ENCODE results near the gene ATG4D. TPM values are rescaled to one million over a fixed set of nuclear protein-coding genes. Genes with fewer than 3 reads are reported as not detected.
"Not testable (repeated sequence)": the region's sequence is repeated elsewhere in the genome, so short reads cannot be mapped to it uniquely, and the experiment has no call there.

The ATG4D gene
- total RNA-seq, 1 donor from 2014 or later, result 11.1 TPM

GRCh38 chr19:10519421-10519820, 24.3 kb upstream of the ATG4D start:
- no peak for DNase-seq

- DNase-seq, result no peak
These were observed 22.9 kb upstream of the ATG4D start for GRCh38 chr19:10520652-10521318.

GRCh38 chr19:10521461-10522171, 22.1 kb upstream of the ATG4D start:
- no peak for DNase-seq

GRCh38 chr19:10523135-10523636, 20.5 kb upstream of the ATG4D start:
- DNase-seq, result no peak

GRCh38 chr19:10525636-10526035, 18.1 kb upstream of the ATG4D start:
- DNase-seq, result no peak

GRCh38 chr19:10526887-10527286, 16.8 kb upstream of the ATG4D start:
- DNase-seq, result not testable (repeated sequence)

GRCh38 chr19:10532457-10532856, 11.2 kb upstream of the ATG4D start:
- no peak for DNase-seq

GRCh38 chr19:10533646-10534386, 9.9 kb upstream of the ATG4D start:
- DNase-seq, result peak; percentile 36

- no peak for DNase-seq
These were observed 8.1 kb upstream of the ATG4D start for GRCh38 chr19:10535613-10536012.

- DNase-seq, result no peak
These were observed 6.0 kb upstream of the ATG4D start for GRCh38 chr19:10537668-10538067.

- no peak for DNase-seq
These were observed 5.3 kb upstream of the ATG4D start for GRCh38 chr19:10538204-10538983.

GRCh38 chr19:10539016-10539415, 4.7 kb upstream of the ATG4D start:
- not testable (repeated sequence) for DNase-seq

- no peak for DNase-seq
These were observed 665 bp upstream of the ATG4D start for GRCh38 chr19:10543059-10543419.

GRCh38 chr19:10544242-10544752, 593 bp downstream of the ATG4D start:
- DNase-seq, result no peak

GRCh38 chr19:10544753-10545251, 1.1 kb downstream of the ATG4D start:
- DNase-seq, result no peak

- DNase-seq, result no peak
These were observed 3.1 kb downstream of the ATG4D start for GRCh38 chr19:10546817-10547216.

GRCh38 chr19:10548746-10549276, 5.1 kb downstream of the ATG4D start:
- DNase-seq, result no peak

GRCh38 chr19:10549733-10550132, 6.0 kb downstream of the ATG4D start:
- DNase-seq, result no peak

GRCh38 chr19:10550336-10550735, 6.6 kb downstream of the ATG4D start:
- no peak for DNase-seq

- DNase-seq, result not testable (repeated sequence)
These were observed 7.3 kb downstream of the ATG4D start for GRCh38 chr19:10551006-10551405.

GRCh38 chr19:10551698-10552301, 8.1 kb downstream of the ATG4D start:
- DNase-seq, result no peak
